ENCODE results near the gene DDB1.

- no peak for TF ChIP-seq CTCF (IDR thresholded peaks at IDR 0.05)
- no peak for TF ChIP-seq POLR2A (IDR thresholded peaks at IDR 0.05)
Observed at GRCh38 chr11:61342207-61342803, 9.4 kb upstream of the DDB1 start.
